H9 (cell line): ENCODE data around the gene NADSYN1. TPM values are rescaled to one million over a fixed set of nuclear protein-coding genes. Genes with fewer than 3 reads are reported as not detected.

Source experiments
- DNase-seq: peaks from one replicate; pipeline ENCODE4 v3.0.0-alpha.2; 2017
- H2AFZ ChIP-seq: one replicate; pipeline ENCODE4 v1.6.1; 2013; ENCODE audit warnings: mild to moderate bottlenecking, low read length, control low read depth, moderate library complexity
- H2AK5ac ChIP-seq: 2 replicates; pipeline ENCODE4 v1.6.1; 2013; ENCODE audit warnings: low read length, control low read depth, mixed read lengths; ENCODE audit not compliant: insufficient read length
- H2BK120ac ChIP-seq: one replicate; pipeline ENCODE4 v1.6.1; 2013; ENCODE audit warnings: low read depth, mild to moderate bottlenecking, low read length, control low read depth, inconsistent platforms; ENCODE audit not compliant: poor library complexity, severe bottlenecking
- H2BK12ac ChIP-seq: 2 replicates; pipeline ENCODE4 v1.6.1; 2013; ENCODE audit warnings: low read length, control low read depth, mixed read lengths, low read depth; ENCODE audit not compliant: insufficient read length
- H2BK15ac ChIP-seq: 2 replicates; pipeline ENCODE4 v1.6.1; 2013; ENCODE audit warnings: low read depth, low read length, control low read depth
- H2BK20ac ChIP-seq: one replicate; pipeline ENCODE4 v1.6.1; 2013; ENCODE audit warnings: low read depth, mild to moderate bottlenecking, low read length, control low read depth, inconsistent platforms; ENCODE audit not compliant: poor library complexity, severe bottlenecking
- H2BK5ac ChIP-seq: 2 replicates; pipeline ENCODE4 v1.6.1; 2013; ENCODE audit warnings: low read length, control low read depth, mixed read lengths; ENCODE audit not compliant: insufficient read length
- H3K14ac ChIP-seq: 2 replicates; pipeline ENCODE4 v1.6.1; 2013; ENCODE audit warnings: low read length, control low read depth; ENCODE audit not compliant: insufficient read depth
- H3K18ac ChIP-seq: 2 replicates; pipeline ENCODE4 v1.6.1; 2013; ENCODE audit warnings: low read depth, mild to moderate bottlenecking, mixed read lengths, low read length, control low read depth; ENCODE audit not compliant: insufficient read length
- H3K23ac ChIP-seq: 2 replicates; pipeline ENCODE4 v1.6.1; 2013; ENCODE audit warnings: low read length, control low read depth, mixed read lengths, low read depth; ENCODE audit not compliant: insufficient read length
- H3K23me2 ChIP-seq: 2 replicates; pipeline ENCODE4 v1.6.1; 2013; ENCODE audit warnings: low read depth, mild to moderate bottlenecking, mixed read lengths, low read length, control low read depth; ENCODE audit not compliant: insufficient read length, poor library complexity, severe bottlenecking
- H3K27ac ChIP-seq: 2 replicates; pipeline ENCODE4 v1.5.1; 2013; ENCODE audit warnings: low read length, control low read depth, mixed read lengths, low read depth; ENCODE audit not compliant: insufficient read length
- H3K27me3 ChIP-seq: 2 replicates; pipeline ENCODE4 v1.6.1; 2013; ENCODE audit warnings: low read length, control low read depth, inconsistent platforms; ENCODE audit not compliant: insufficient read depth
- H3K4ac ChIP-seq: 2 replicates; pipeline ENCODE4 v1.6.1; 2013; ENCODE audit warnings: low read depth, mild to moderate bottlenecking, control low read depth, inconsistent platforms, low read length, moderate library complexity
- H3K4me1 ChIP-seq: 2 replicates; pipeline ENCODE4 v1.6.1; 2013; ENCODE audit warnings: low read length, control low read depth, inconsistent platforms; ENCODE audit not compliant: insufficient read depth
- H3K4me2 ChIP-seq: 2 replicates; pipeline ENCODE4 v1.6.1; 2013; ENCODE audit warnings: low read length, control low read depth, mixed read lengths; ENCODE audit not compliant: insufficient read length, insufficient read depth
- H3K56ac ChIP-seq: 2 replicates; pipeline ENCODE4 v1.6.1; 2013; ENCODE audit warnings: low read depth, mild to moderate bottlenecking, mixed read lengths, low read length, control low read depth; ENCODE audit not compliant: insufficient read length
- H3K79me1 ChIP-seq: 2 replicates; pipeline ENCODE4 v1.6.1; 2013; ENCODE audit warnings: low read depth, mild to moderate bottlenecking, moderate library complexity, low read length, control low read depth, inconsistent platforms; ENCODE audit not compliant: insufficient read depth, poor library complexity, severe bottlenecking
- H3K79me2 ChIP-seq: 2 replicates; pipeline ENCODE4 v1.6.1; 2013; ENCODE audit warnings: low read length, control low read depth, inconsistent platforms; ENCODE audit not compliant: insufficient read depth
- H3K9ac ChIP-seq: 2 replicates; pipeline ENCODE4 v1.6.1; 2013; ENCODE audit warnings: low read length, control low read depth, mixed read lengths; ENCODE audit not compliant: insufficient read length; ENCODE audit errors: extremely low read depth
- H3K9me3 ChIP-seq: one replicate; pipeline ENCODE4 v1.6.1; 2013; ENCODE audit warnings: low read depth, low read length, inconsistent platforms; ENCODE audit not compliant: control insufficient read depth
- H3T11ph ChIP-seq: one replicate; pipeline ENCODE4 v1.6.1; 2013; ENCODE audit warnings: mild to moderate bottlenecking, low read length, control low read depth, inconsistent platforms
- H4K20me1 ChIP-seq: one replicate; pipeline ENCODE4 v1.6.1; 2013; ENCODE audit not compliant: control insufficient read depth, insufficient read length, insufficient read depth
- H4K5ac ChIP-seq: 2 replicates; pipeline ENCODE4 v1.6.1; 2013; ENCODE audit warnings: low read depth, mild to moderate bottlenecking, mixed read lengths, low read length, control low read depth; ENCODE audit not compliant: insufficient read length
- H4K8ac ChIP-seq: replicated peaks from 2 replicates; pipeline ENCODE4 v1.6.1; 2013; ENCODE audit warnings: low read length, control low read depth, mixed read lengths, low read depth; ENCODE audit not compliant: insufficient read length
- H4K91ac ChIP-seq: 2 replicates; pipeline ENCODE4 v1.6.1; 2013; ENCODE audit warnings: low read depth, mild to moderate bottlenecking, moderate library complexity, mixed read lengths, low read length, control low read depth; ENCODE audit not compliant: insufficient read length
- H3K27ac Mint-ChIP-seq, 3 experiments: 2 replicates in 2 of 3; 3 replicates in 1 of 3; pipeline ENCODE4 v1.8.0; 2020 to 2021; ENCODE audit warnings: mixed read lengths in 3 of 3, mild to moderate bottlenecking in 1 of 3, moderate library complexity in 1 of 3
- H3K27me3 Mint-ChIP-seq: 2 replicates; pipeline ENCODE4 v1.8.0; 2021; ENCODE audit warnings: low read depth, mild to moderate bottlenecking, moderate library complexity, mixed read lengths
- H3K36me3 Mint-ChIP-seq, 3 experiments: 2 replicates in 2 of 3; 3 replicates in 1 of 3; pipeline ENCODE4 v1.8.0; 2020 to 2021; ENCODE audit warnings: low read depth in 3 of 3, mixed read lengths in 3 of 3; ENCODE audit not compliant: insufficient read depth in 1 of 3
- H3K4me1 Mint-ChIP-seq, 2 experiments: 2 replicates each; pipeline ENCODE4 v1.8.0; 2020; ENCODE audit warnings: mixed read lengths in 2 of 2
- H3K4me3 Mint-ChIP-seq, 2 experiments: 2 replicates in 1 of 2; 3 replicates in 1 of 2; pipeline ENCODE4 v1.8.0; 2020 to 2021; ENCODE audit warnings: mild to moderate bottlenecking in 2 of 2, mixed read lengths in 2 of 2, moderate library complexity in 1 of 2
- H3K9me3 Mint-ChIP-seq, 2 experiments: 2 replicates in 1 of 2; 3 replicates in 1 of 2; pipeline ENCODE4 v1.8.0; 2020; ENCODE audit warnings: mild to moderate bottlenecking in 2 of 2, mixed read lengths in 2 of 2, moderate library complexity in 1 of 2
- WGBS: extraction: QIAGEN DNeasy Blood & Tissue Kit; methylation state at CpG from one replicate; pipeline ENCODE4 v1.1.7; 2013; ENCODE audit warnings: missing lambda C conversion rate, low lambda C conversion rate, mixed read lengths; ENCODE audit not compliant: insufficient read length; ENCODE audit errors: extremely low coverage; 5-methylcytosine and 5-hydroxymethylcytosine counted together
- total RNA-seq: library from RNA; stranded (reverse); gene quantifications from 2 replicates; pipeline ENCODE4 v1.2.1, GENCODE V29; 2021
- TF ChIP-seq, protein P1 (sequence below): fragments of 200-600 bp; sonication (generic); conservative IDR thresholded peaks from 3 replicates; pipeline ENCODE4 v1.8.0; 2021; ENCODE audit warnings: antibody characterized with exemption, mild to moderate bottlenecking

Gene NADSYN1
- total RNA-seq, 1 experiment from 2014 or later, result 44.2 TPM

DNA sequence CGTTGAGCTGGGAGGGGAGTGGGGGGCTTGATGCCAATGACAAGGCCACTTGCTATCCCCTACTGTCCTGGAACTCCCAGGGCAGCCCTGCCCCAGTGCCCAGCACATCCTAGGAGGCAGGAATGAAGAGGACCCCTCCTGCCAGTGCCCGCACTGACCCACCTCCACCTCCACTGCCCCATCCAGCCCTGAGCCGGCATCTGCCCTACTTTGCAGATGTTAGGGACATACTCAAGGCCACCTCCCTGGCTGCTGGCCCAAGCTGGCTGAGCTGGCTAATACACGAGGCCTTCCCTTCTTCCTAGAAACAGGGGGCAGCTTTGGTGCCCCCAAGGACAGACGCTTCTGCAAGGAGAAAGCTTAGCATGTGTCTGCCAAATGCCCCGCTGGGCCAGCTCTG is 15.6 kb upstream of the NADSYN1 start:
- H3K4me3 Mint-ChIP-seq, result no peak overlapping the region
- H3K9me3 ChIP-seq, result no peaks in the 10 kb centered on the region
- no peak overlapping the region for H4K5ac ChIP-seq
- H2BK15ac ChIP-seq, result no peak overlapping the region
- H3K4me2 ChIP-seq, result no peak overlapping the region
- no peak for DNase-seq
- WGBS, result no CpG with 5 or more reads among the region's 6 CpGs
- no peak overlapping the region for H3K14ac ChIP-seq
- H3K9ac ChIP-seq, result no peak overlapping the region
- no peaks in the 10 kb centered on the region for H4K20me1 ChIP-seq
- H3T11ph ChIP-seq, result no peak overlapping the region
- H3K79me1 ChIP-seq, result no peaks in the 10 kb centered on the region
- no peak overlapping the region for H3K56ac ChIP-seq
- no peak overlapping the region for H4K8ac ChIP-seq
- H2BK20ac ChIP-seq, result no peak overlapping the region
- no peak overlapping the region for H4K91ac ChIP-seq
- H3K27ac ChIP-seq, result no peak overlapping the region
- no peak overlapping the region for H2BK12ac ChIP-seq
- TF ChIP-seq, protein P1, sequence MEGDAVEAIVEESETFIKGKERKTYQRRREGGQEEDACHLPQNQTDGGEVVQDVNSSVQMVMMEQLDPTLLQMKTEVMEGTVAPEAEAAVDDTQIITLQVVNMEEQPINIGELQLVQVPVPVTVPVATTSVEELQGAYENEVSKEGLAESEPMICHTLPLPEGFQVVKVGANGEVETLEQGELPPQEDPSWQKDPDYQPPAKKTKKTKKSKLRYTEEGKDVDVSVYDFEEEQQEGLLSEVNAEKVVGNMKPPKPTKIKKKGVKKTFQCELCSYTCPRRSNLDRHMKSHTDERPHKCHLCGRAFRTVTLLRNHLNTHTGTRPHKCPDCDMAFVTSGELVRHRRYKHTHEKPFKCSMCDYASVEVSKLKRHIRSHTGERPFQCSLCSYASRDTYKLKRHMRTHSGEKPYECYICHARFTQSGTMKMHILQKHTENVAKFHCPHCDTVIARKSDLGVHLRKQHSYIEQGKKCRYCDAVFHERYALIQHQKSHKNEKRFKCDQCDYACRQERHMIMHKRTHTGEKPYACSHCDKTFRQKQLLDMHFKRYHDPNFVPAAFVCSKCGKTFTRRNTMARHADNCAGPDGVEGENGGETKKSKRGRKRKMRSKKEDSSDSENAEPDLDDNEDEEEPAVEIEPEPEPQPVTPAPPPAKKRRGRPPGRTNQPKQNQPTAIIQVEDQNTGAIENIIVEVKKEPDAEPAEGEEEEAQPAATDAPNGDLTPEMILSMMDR, result no peak
- no peak overlapping the region for H2BK5ac ChIP-seq
- no peaks in the 10 kb centered on the region for H3K4me1 ChIP-seq
- H3K4me1 Mint-ChIP-seq, result no peaks in the 10 kb centered on the region
- H3K27me3 ChIP-seq, result no peaks in the 10 kb centered on the region
- no peaks in the 10 kb centered on the region for H3K79me2 ChIP-seq
- peaks cover 37 to 80% (median 68%) of the 10 kb centered on the region in 3 experiments for H3K36me3 Mint-ChIP-seq
- no peak overlapping the region for H3K27ac Mint-ChIP-seq
- no peaks in the 10 kb centered on the region for H3K23me2 ChIP-seq
- H3K4ac ChIP-seq, result no peak overlapping the region
- H3K27me3 Mint-ChIP-seq, result no peaks in the 10 kb centered on the region
- no peak overlapping the region for H2AK5ac ChIP-seq
- H3K18ac ChIP-seq, result no peak overlapping the region
- H3K23ac ChIP-seq, result no peak overlapping the region
- no peaks in the 10 kb centered on the region for H3K9me3 Mint-ChIP-seq
- H2BK120ac ChIP-seq, result no peak overlapping the region
- H2AFZ ChIP-seq, result no peak overlapping the region
